Right atrium auricular region (tissue), 2 donors: ENCODE results near the gene PDGFA. TPM values are rescaled to one million over a fixed set of nuclear protein-coding genes. Genes with fewer than 3 reads are reported as not detected.

Experiments
- DNase-seq: peaks from one replicate; pipeline ENCODE4 v3.0.0-alpha.2; 2019; ENCODE audit warnings: low spot score
- H3K27ac ChIP-seq, 2 donors: fragments of 200-600 bp; sonication (generic); 1 replicate in 1 of 2; 2 replicates in 1 of 2; pipeline ENCODE4 v1.5.1; 2016 to 2019
- H3K27me3 ChIP-seq, 2 donors: fragments of 200-600 bp; sonication (generic); one replicate each; pipeline versions ENCODE4 v1.5.1 to v1.6.0; 2017 to 2019
- H3K36me3 ChIP-seq: fragments of 200-600 bp; sonication (generic); one replicate; pipeline ENCODE4 v1.5.1; 2016
- H3K4me1 ChIP-seq, 2 donors: fragments of 200-600 bp; sonication (generic); one replicate each; pipeline versions ENCODE4 v1.5.1 to v1.6.0; 2017 to 2019
- H3K4me3 ChIP-seq, 2 donors: fragments of 200-600 bp; sonication (generic); 1 replicate in 1 of 2; 2 replicates in 1 of 2; pipeline ENCODE4 v1.5.1; 2017 to 2019; ENCODE audit warnings: mild to moderate bottlenecking in 1 of 2, moderate library complexity in 1 of 2
- H3K9me3 ChIP-seq, 2 donors: fragments of 200-600 bp; sonication (generic); one replicate each; pipeline ENCODE4 v1.5.1; 2019
- CTCF ChIP-seq, 2 donors: fragments of 200-600 bp; sonication (generic); IDR thresholded peaks; one replicate each; pipeline ENCODE4 v1.5.1; 2019; ENCODE audit warnings: antibody characterized with exemption in 2 of 2
- total RNA-seq, 2 donors: library from RNA; depleted of rRNA; stranded (reverse); fragments of >200 nt; gene quantifications; one replicate each; pipeline ENCODE4 v1.1.0, GENCODE V29; 2016

The PDGFA gene
- total RNA-seq, 2 donors from 2014 or later: 31.8 to 34.2 TPM

GRCh38 chr7:542713-543500 lies 23.3 kb upstream of the PDGFA start:
- Histone ChIP-seq H3K27ac (peak overlapping the region; percentile 30 to 54), H3K4me3 (no peak overlapping the region), H3K36me3 (no peaks in the 10 kb centered on the region), H3K9me3 (no peaks in the 10 kb centered on the region), H3K4me1 (peaks cover 0 to 28% of the 10 kb centered on the region in 2 donors), H3K27me3 (no peaks in the 10 kb centered on the region)
- peak; percentile 82 for DNase-seq
- TF ChIP-seq CTCF (IDR thresholded peaks at IDR 0.05): no peak

GRCh38 chr7:542131-542712 lies 22.6 kb upstream of the PDGFA start:
- Histone ChIP-seq H3K27me3 (no peaks in the 10 kb centered on the region), H3K4me1 (peaks cover 0 to 33% of the 10 kb centered on the region in 2 donors), H3K4me3 (no peak overlapping the region), H3K9me3 (no peaks in the 10 kb centered on the region), H3K36me3 (no peaks in the 10 kb centered on the region), H3K27ac (peak overlapping the region; percentile 30 to 54)
- no peak for TF ChIP-seq CTCF (IDR thresholded peaks at IDR 0.05)
- DNase-seq: no peak

GRCh38 chr7:541661-542060 lies 22.0 kb upstream of the PDGFA start:
- no peaks in the 10 kb centered on the region for H3K9me3 ChIP-seq
- no peaks in the 10 kb centered on the region for H3K27me3 ChIP-seq
- no peak for DNase-seq
- no peak for TF ChIP-seq CTCF (IDR thresholded peaks at IDR 0.05)
- H3K4me3 ChIP-seq: no peak overlapping the region
- H3K27ac ChIP-seq: no peak overlapping the region
- H3K36me3 ChIP-seq: no peaks in the 10 kb centered on the region
- peaks cover 0 to 33% of the 10 kb centered on the region in 2 donors for H3K4me1 ChIP-seq

GRCh38 chr7:540997-541396 lies 21.4 kb upstream of the PDGFA start:
- Histone ChIP-seq H3K4me1 (peaks cover 0 to 33% of the 10 kb centered on the region in 2 donors), H3K27me3 (no peaks in the 10 kb centered on the region), H3K36me3 (no peaks in the 10 kb centered on the region), H3K27ac (no peak overlapping the region), H3K4me3 (no peak overlapping the region), H3K9me3 (no peaks in the 10 kb centered on the region)
- DNase-seq: no peak
- no peak for TF ChIP-seq CTCF (IDR thresholded peaks at IDR 0.05)

- Histone ChIP-seq H3K9me3 (no peaks in the 10 kb centered on the region), H3K27ac (no peak overlapping the region), H3K36me3 (no peaks in the 10 kb centered on the region), H3K4me1 (peaks cover 0 to 33% of the 10 kb centered on the region in 2 donors), H3K27me3 (no peaks in the 10 kb centered on the region), H3K4me3 (no peak overlapping the region)
- no peak for DNase-seq
- no peak for TF ChIP-seq CTCF (IDR thresholded peaks at IDR 0.05)
These were observed 20.9 kb upstream of the PDGFA start for GRCh38 chr7:540579-540978.
